Endodermal cell (in vitro differentiated cells): ENCODE results near the gene C4orf54. TPM values are rescaled to one million over a fixed set of nuclear protein-coding genes. Genes with fewer than 3 reads are reported as not detected.

Experiments
- DNase-seq: peaks from one replicate; pipeline ENCODE4 v3.0.0-alpha.2; 2017
- H3K27ac ChIP-seq: 2 replicates; pipeline ENCODE4 v1.5.1; 2013; ENCODE audit warnings: mild to moderate bottlenecking, low read depth, low read length, moderate library complexity
- H3K27me3 ChIP-seq: 2 replicates; pipeline ENCODE4 v1.6.1; 2013; ENCODE audit warnings: mild to moderate bottlenecking, low read length, moderate library complexity; ENCODE audit not compliant: insufficient read depth, control insufficient read depth, poor library complexity, severe bottlenecking
- H3K36me3 ChIP-seq: 2 replicates; pipeline ENCODE4 v1.7.0; 2013; ENCODE audit warnings: mild to moderate bottlenecking, low read length, moderate library complexity; ENCODE audit not compliant: control insufficient read depth, insufficient read depth
- H3K4me1 ChIP-seq: one replicate; pipeline ENCODE4 v1.7.0; 2013; ENCODE audit warnings: low read length; ENCODE audit not compliant: control insufficient read depth, insufficient read depth
- H3K4me3 ChIP-seq: 2 replicates; pipeline ENCODE4 v1.5.1; 2013; ENCODE audit warnings: mild to moderate bottlenecking, low read length, moderate library complexity
- H3K9ac ChIP-seq: 2 replicates; pipeline ENCODE4 v1.6.1; 2013; ENCODE audit warnings: mild to moderate bottlenecking, low read length, moderate library complexity; ENCODE audit not compliant: poor library complexity, severe bottlenecking; ENCODE audit errors: extremely low read depth
- H3K9me3 ChIP-seq: 2 replicates; pipeline ENCODE4 v1.6.1; 2013; ENCODE audit warnings: mild to moderate bottlenecking, low read length, moderate library complexity; ENCODE audit not compliant: control insufficient read depth
- H3K27ac Mint-ChIP-seq: 2 replicates; pipeline ENCODE4 v1.8.0; 2020; ENCODE audit warnings: mixed read lengths
- H3K27me3 Mint-ChIP-seq: 2 replicates; pipeline ENCODE4 v1.8.0; 2021; ENCODE audit warnings: mild to moderate bottlenecking, mixed read lengths; ENCODE audit not compliant: insufficient read depth
- H3K36me3 Mint-ChIP-seq: 2 replicates; pipeline ENCODE4 v1.8.0; 2020; ENCODE audit warnings: low read depth, mixed read lengths
- H3K4me1 Mint-ChIP-seq: 2 replicates; pipeline ENCODE4 v1.8.0; 2020; ENCODE audit warnings: mixed read lengths
- H3K4me3 Mint-ChIP-seq: 2 replicates; pipeline ENCODE4 v1.8.0; 2020; ENCODE audit warnings: mild to moderate bottlenecking, moderate library complexity, mixed read lengths
- H3K9me3 Mint-ChIP-seq: 2 replicates; pipeline ENCODE4 v1.8.0; 2020; ENCODE audit warnings: mild to moderate bottlenecking, mixed read lengths
- WGBS, 2 experiments: methylation state at CpG; one replicate each; pipeline versions ENCODE4 v1.1.5 to v1.1.7; 2013; ENCODE audit warnings: missing lambda C conversion rate in 2 of 2, mixed read lengths in 1 of 2; ENCODE audit not compliant: insufficient coverage in 1 of 2, insufficient read length in 1 of 2; 5-methylcytosine and 5-hydroxymethylcytosine counted together
- total RNA-seq, 2 donors: library from RNA; stranded (reverse); fragmentation: NEBNext Ultra II Directional in 1 of 2; extraction: Animal tissue kit (Norgen Biotek cat#: 25700) in 1 of 2; gene quantifications; 2 replicates in 1 of 2; 3 replicates in 1 of 2; pipeline ENCODE4 v1.2.1, GENCODE V29; 2021
- TF ChIP-seq, protein P1 (sequence below): fragments of 200-600 bp; sonication (generic); conservative IDR thresholded peaks from 2 replicates; pipeline ENCODE4 v1.5.0; 2021; ENCODE audit warnings: antibody characterized with exemption, mild to moderate bottlenecking

C4orf54 gene
- total RNA-seq, 2 donors from 2014 or later = not detected

DNA sequence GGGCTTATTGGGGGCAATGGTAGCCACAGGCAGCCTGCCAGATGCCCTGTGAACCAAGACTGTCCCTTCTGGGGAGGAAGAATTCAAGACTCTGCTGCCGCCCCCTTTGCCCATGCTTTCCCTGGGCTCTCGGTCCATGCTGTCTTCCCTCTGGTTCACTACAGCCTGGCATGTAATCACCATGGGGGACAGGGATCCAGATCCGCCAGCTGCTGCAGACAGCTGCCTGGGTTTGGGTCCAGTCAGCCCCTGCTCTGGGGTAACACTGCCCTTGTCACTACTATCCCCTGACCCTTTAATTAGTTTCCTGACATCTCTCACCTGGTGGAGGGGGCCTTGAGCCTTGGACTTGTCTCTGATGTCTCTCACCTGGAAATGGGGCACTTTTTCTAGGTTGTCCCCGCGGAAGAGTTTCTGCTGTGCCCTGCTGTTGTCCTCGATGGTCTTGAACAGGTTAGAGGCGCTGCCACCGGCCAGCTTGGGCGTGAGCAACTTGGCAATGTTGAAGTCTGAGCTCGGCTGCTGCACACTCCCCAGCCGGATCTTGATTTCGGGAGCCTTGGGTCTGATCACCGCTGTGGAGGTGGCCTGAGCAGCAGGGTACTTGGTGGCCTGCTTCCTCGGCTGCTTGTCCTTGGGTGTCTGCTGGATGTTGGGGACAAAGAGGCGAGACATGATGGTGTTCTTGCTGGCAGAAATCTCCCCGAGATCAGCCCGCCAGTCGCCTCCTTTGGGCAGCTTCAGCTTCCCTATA, 6.4 kb downstream of the C4orf54 start:
- Histone ChIP-seq H3K9me3 (no peaks in the 10 kb centered on the region), H3K36me3 (no peaks in the 10 kb centered on the region), H3K4me1 (no peaks in the 10 kb centered on the region), H3K27ac (no peak overlapping the region), H3K9ac (no peak overlapping the region), H3K27me3 (no peaks in the 10 kb centered on the region), H3K4me3 (no peak overlapping the region)
- TF ChIP-seq, protein P1, sequence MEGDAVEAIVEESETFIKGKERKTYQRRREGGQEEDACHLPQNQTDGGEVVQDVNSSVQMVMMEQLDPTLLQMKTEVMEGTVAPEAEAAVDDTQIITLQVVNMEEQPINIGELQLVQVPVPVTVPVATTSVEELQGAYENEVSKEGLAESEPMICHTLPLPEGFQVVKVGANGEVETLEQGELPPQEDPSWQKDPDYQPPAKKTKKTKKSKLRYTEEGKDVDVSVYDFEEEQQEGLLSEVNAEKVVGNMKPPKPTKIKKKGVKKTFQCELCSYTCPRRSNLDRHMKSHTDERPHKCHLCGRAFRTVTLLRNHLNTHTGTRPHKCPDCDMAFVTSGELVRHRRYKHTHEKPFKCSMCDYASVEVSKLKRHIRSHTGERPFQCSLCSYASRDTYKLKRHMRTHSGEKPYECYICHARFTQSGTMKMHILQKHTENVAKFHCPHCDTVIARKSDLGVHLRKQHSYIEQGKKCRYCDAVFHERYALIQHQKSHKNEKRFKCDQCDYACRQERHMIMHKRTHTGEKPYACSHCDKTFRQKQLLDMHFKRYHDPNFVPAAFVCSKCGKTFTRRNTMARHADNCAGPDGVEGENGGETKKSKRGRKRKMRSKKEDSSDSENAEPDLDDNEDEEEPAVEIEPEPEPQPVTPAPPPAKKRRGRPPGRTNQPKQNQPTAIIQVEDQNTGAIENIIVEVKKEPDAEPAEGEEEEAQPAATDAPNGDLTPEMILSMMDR = no peak
- Mint-ChIP-seq H3K4me1 (peaks cover 10% of the 10 kb centered on the region), H3K9me3 (no peaks in the 10 kb centered on the region), H3K36me3 (no peaks in the 10 kb centered on the region), H3K27ac (no peak overlapping the region), H3K27me3 (no peaks in the 10 kb centered on the region), H3K4me3 (no peak overlapping the region)
- 93 to 96% methylated on average over 15 to 18 of the region's 18 CpGs for WGBS, 2 experiments
- no peak for DNase-seq

DNA sequence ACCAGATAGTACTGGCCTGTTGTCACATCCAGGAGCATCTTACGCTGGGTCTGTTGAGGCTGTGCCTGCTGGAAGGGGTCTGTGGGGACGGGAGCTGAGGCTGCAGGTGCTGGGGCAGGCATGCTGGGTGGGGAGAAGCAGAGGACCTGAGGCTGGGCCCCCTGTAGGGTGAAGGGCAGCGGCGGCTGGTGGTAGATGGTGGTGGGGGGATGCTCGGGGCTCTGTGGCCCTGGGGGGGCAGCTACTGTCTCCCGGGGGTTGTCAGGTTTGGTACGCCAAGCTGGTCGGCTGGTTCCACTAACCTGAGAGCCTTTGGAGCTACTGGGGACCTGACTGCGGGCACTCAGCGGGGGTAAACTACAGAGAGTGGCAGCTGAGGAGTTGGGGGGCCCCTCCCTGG, 7.8 kb downstream of the C4orf54 start:
- Mint-ChIP-seq H3K27ac (no peak overlapping the region), H3K36me3 (no peaks in the 10 kb centered on the region), H3K9me3 (no peaks in the 10 kb centered on the region), H3K4me3 (no peak overlapping the region), H3K27me3 (no peaks in the 10 kb centered on the region), H3K4me1 (peaks cover 18% of the 10 kb centered on the region)
- H3K36me3 ChIP-seq = no peaks in the 10 kb centered on the region
- H3K9me3 ChIP-seq = no peaks in the 10 kb centered on the region
- 94 to 100% methylated on average over 2 to 10 of the region's 10 CpGs for WGBS, 2 experiments
- H3K27ac ChIP-seq = no peak overlapping the region
- H3K4me3 ChIP-seq = no peak overlapping the region
- H3K4me1 ChIP-seq = no peaks in the 10 kb centered on the region
- no peak overlapping the region for H3K9ac ChIP-seq
- H3K27me3 ChIP-seq = no peaks in the 10 kb centered on the region
- no peak for DNase-seq
- TF ChIP-seq, protein P1 = no peak

DNA sequence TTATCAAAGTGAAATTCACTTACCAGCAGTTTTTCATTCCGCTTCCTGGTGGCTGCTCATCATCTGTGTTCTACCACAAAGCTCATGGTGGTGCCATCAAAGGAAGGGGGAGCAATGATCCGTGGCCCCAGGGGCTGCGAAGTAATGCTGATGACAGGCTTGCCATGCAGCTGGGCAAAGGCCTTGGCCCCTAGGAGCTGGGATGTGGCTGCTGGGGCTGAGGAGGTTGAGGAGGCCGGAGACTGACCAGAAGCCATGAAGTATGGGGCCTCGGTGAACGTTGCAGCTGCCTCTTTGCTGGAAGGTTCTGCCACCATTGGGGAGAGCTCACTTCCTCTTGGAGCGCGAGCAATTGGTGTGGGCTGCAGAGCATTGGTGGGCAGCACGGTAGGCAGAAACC, 8.4 kb downstream of the C4orf54 start:
- Histone ChIP-seq H3K9ac (no peak overlapping the region), H3K27me3 (no peaks in the 10 kb centered on the region), H3K4me3 (no peak overlapping the region), H3K27ac (no peak overlapping the region), H3K9me3 (no peaks in the 10 kb centered on the region), H3K4me1 (no peaks in the 10 kb centered on the region), H3K36me3 (no peaks in the 10 kb centered on the region)
- Mint-ChIP-seq H3K4me3 (no peak overlapping the region), H3K27ac (no peak overlapping the region), H3K9me3 (no peaks in the 10 kb centered on the region), H3K27me3 (no peaks in the 10 kb centered on the region), H3K4me1 (peaks cover 24% of the 10 kb centered on the region), H3K36me3 (no peaks in the 10 kb centered on the region)
- 95 to 96% methylated on average over 5 to 9 of the region's 9 CpGs for WGBS, 2 experiments
- TF ChIP-seq, protein P1 = no peak
- DNase-seq = no peak
